WTC11 (cell line): ENCODE results near the gene MZT2B. TPM values are rescaled to one million over a fixed set of nuclear protein-coding genes. Genes with fewer than 3 reads are reported as not detected.
"Not testable (repeated sequence)": the region's sequence is repeated elsewhere in the genome, so short reads cannot be mapped to it uniquely, and the experiment has no call there.

Experiments used
- ATAC-seq: fragments of 200-7000 bp; cut with Tn5 transposase; 2 replicates; pipeline ENCODE4 v1.10.0; 2021; ENCODE audit warnings: mild to moderate bottlenecking, moderate library complexity
- CTCF ChIA-PET: fragments of 300-600 bp; sonication (Branson Sonifier 250); formaldehyde crosslinking; loops from one replicate; lab custom pipeline; 2021; ENCODE audit warnings: antibody characterized with exemption; lab: Charles Lee
- POLR2A ChIA-PET: fragments of 350-600 bp; sonication (Branson Sonifier 250); formaldehyde crosslinking; loops from one replicate; lab custom pipeline; 2021; ENCODE audit warnings: antibody characterized with exemption; lab: Charles Lee
- DNase-seq: peaks from one replicate; pipeline ENCODE4 v3.0.0; 2021; ENCODE audit warnings: low spot score
- H3K27ac Mint-ChIP-seq: 2 replicates; pipeline ENCODE4 v1.8.0; 2021; ENCODE audit warnings: mixed read lengths
- H3K27me3 Mint-ChIP-seq: 2 replicates; pipeline ENCODE4 v1.8.0; 2021; ENCODE audit warnings: low read depth, mild to moderate bottlenecking, moderate library complexity, mixed read lengths
- H3K36me3 Mint-ChIP-seq: 2 replicates; pipeline ENCODE4 v1.8.0; 2021; ENCODE audit warnings: mixed read lengths
- H3K4me1 Mint-ChIP-seq: 2 replicates; pipeline ENCODE4 v1.8.0; 2022; ENCODE audit warnings: mixed read lengths
- H3K4me3 Mint-ChIP-seq: 2 replicates; pipeline ENCODE4 v1.8.0; 2021; ENCODE audit warnings: mild to moderate bottlenecking, moderate library complexity, mixed read lengths
- H3K9me3 Mint-ChIP-seq: 2 replicates; pipeline ENCODE4 v1.8.0; 2021; ENCODE audit warnings: mixed read lengths
- ATF3 ChIP-seq: sonication (generic); formaldehyde crosslinking; conservative IDR thresholded peaks from 2 replicates; pipeline ENCODE4 v1.8.1; 2022; ENCODE audit warnings: mild to moderate bottlenecking, missing genetic modification reagents
- E2F5 ChIP-seq: sonication (generic); formaldehyde crosslinking; IDR thresholded peaks from 2 replicates; pipeline ENCODE4 v1.8.1; 2022; ENCODE audit warnings: mild to moderate bottlenecking, moderate library complexity, missing genetic modification reagents
- HMGA2 ChIP-seq: fragments of 250-450 bp; sonication (Bioruptor Pico); IDR thresholded peaks from 2 replicates; pipeline ENCODE4 v1.4.0; 2021; ENCODE audit warnings: mild to moderate bottlenecking, moderate library complexity
- IRF1 ChIP-seq: sonication (generic); formaldehyde crosslinking; IDR thresholded peaks from 2 replicates; pipeline ENCODE4 v1.8.0; 2023; ENCODE audit warnings: missing genetic modification reagents
- MAX ChIP-seq: sonication (generic); formaldehyde crosslinking; IDR thresholded peaks from 2 replicates; pipeline ENCODE4 v1.8.0; 2022; ENCODE audit warnings: mild to moderate bottlenecking, missing genetic modification reagents
- MYBL2 ChIP-seq: sonication (generic); formaldehyde crosslinking; IDR thresholded peaks from 2 replicates; pipeline ENCODE4 v1.8.1; 2023; ENCODE audit warnings: mild to moderate bottlenecking, moderate library complexity, missing genetic modification reagents
- SMAD4 ChIP-seq: sonication (generic); formaldehyde crosslinking; IDR thresholded peaks from 2 replicates; pipeline ENCODE4 v1.8.0; 2022; ENCODE audit warnings: mild to moderate bottlenecking, missing genetic modification reagents
- TCF7 ChIP-seq: sonication (generic); formaldehyde crosslinking; IDR thresholded peaks from 2 replicates; pipeline ENCODE4 v1.8.0; 2022; ENCODE audit warnings: mild to moderate bottlenecking, low read depth, missing genetic modification reagents, moderate library complexity
- USF1 ChIP-seq: sonication (generic); formaldehyde crosslinking; IDR thresholded peaks from 2 replicates; pipeline ENCODE4 v1.8.0; 2022; ENCODE audit warnings: mild to moderate bottlenecking, missing genetic modification reagents
- ZMAT4 ChIP-seq: fragments of 250-450 bp; sonication (Bioruptor Pico); IDR thresholded peaks from 2 replicates; pipeline ENCODE4 v1.9.0; 2021; ENCODE audit warnings: mild to moderate bottlenecking
- ZNF121 ChIP-seq: sonication (generic); formaldehyde crosslinking; IDR thresholded peaks from 2 replicates; pipeline ENCODE4 v1.8.0; 2023; ENCODE audit warnings: missing genetic modification reagents
- ZNF219 ChIP-seq: sonication (generic); formaldehyde crosslinking; IDR thresholded peaks from 2 replicates; pipeline ENCODE4 v1.8.0; 2023; ENCODE audit warnings: missing genetic modification reagents, mild to moderate bottlenecking, borderline replicate concordance
- total RNA-seq: library from RNA; stranded (reverse); gene quantifications from 3 replicates; pipeline ENCODE4 v1.2.3, GENCODE V29; 2021

Gene MZT2B
- total RNA-seq, 1 experiment from 2014 or later = 183 TPM

GRCh38 chr2:130230907-130231306 lies 48.8 kb downstream of the MZT2B start:
- H3K27ac Mint-ChIP-seq, H3K4me1 Mint-ChIP-seq, ATAC-seq, H3K27me3 Mint-ChIP-seq, POLR2A ChIA-PET, H3K4me3 Mint-ChIP-seq, CTCF ChIA-PET, H3K9me3 Mint-ChIP-seq, DNase-seq, H3K36me3 Mint-ChIP-seq: not testable (repeated sequence)

GRCh38 chr2:130231656-130232055 lies 49.6 kb downstream of the MZT2B start:
- no peak overlapping the region for H3K4me3 Mint-ChIP-seq
- H3K9me3 Mint-ChIP-seq = peaks cover 2% of the 10 kb centered on the region
- DNase-seq = no peak
- POLR2A ChIA-PET = no interaction called here
- H3K27me3 Mint-ChIP-seq = no peaks in the 10 kb centered on the region; the same call in 1 of the 2 replicates
- TF ChIP-seq ATF3 (no peak), ZMAT4 (no peak), TCF7 (CRISPR knock-in tag) (no peak), IRF1 (CRISPR knock-in tag) (no peak), USF1 (no peak), ZNF121 (no peak), MAX (CRISPR knock-in tag) (no peak), ZNF219 (CRISPR knock-in tag) (no peak), E2F5 (CRISPR knock-in tag) (no peak), MYBL2 (CRISPR knock-in tag) (no peak), HMGA2 (CRISPR knock-in tag) (no peak), SMAD4 (CRISPR knock-in tag) (no peak)
- H3K27ac Mint-ChIP-seq = no peak overlapping the region
- 0 out of 2 replicates have a peak, but pooled peaks cover 3% of the 10 kb centered on the region for H3K4me1 Mint-ChIP-seq
- CTCF ChIA-PET = no interaction called here
- no peaks in the 10 kb centered on the region for H3K36me3 Mint-ChIP-seq
- no peak; the same call in 1 of the 2 replicates for ATAC-seq

GRCh38 chr2:130233066-130233465 lies 51.0 kb downstream of the MZT2B start:
- H3K9me3 Mint-ChIP-seq, DNase-seq, CTCF ChIA-PET, H3K4me1 Mint-ChIP-seq, ATAC-seq, POLR2A ChIA-PET, H3K36me3 Mint-ChIP-seq, H3K27me3 Mint-ChIP-seq, H3K27ac Mint-ChIP-seq, H3K4me3 Mint-ChIP-seq: not testable (repeated sequence)

- DNase-seq, H3K27me3 Mint-ChIP-seq, ATAC-seq, H3K4me3 Mint-ChIP-seq, POLR2A ChIA-PET, CTCF ChIA-PET, H3K4me1 Mint-ChIP-seq, H3K36me3 Mint-ChIP-seq, H3K9me3 Mint-ChIP-seq, H3K27ac Mint-ChIP-seq: not testable (repeated sequence)
Measured at GRCh38 chr2:130239581-130239980, 57.5 kb downstream of the MZT2B start.

Other genes starting within 250 kb of the MZT2B start
- 0.07 to 0.09 TPM (median 0.07 TPM) in 3 replicates for gene RAB6C, start 202.6 kb upstream of the MZT2B start, total RNA-seq
- 10.5 to 13.6 TPM (median 13.3 TPM) in 3 replicates for gene POTEF, start 53.0 kb upstream of the MZT2B start, total RNA-seq
- 2.8 to 5.4 TPM (median 3.4 TPM) in 3 replicates for gene CCDC74B, start 37.1 kb upstream of the MZT2B start, total RNA-seq
- 76.7 to 95.8 TPM (median 81.1 TPM) in 3 replicates for gene SMPD4, start 660 bp upstream of the MZT2B start, total RNA-seq
- 0.18 TPM in 1 of 3 replicates, not detected in the others for gene TUBA3E, start 16.2 kb downstream of the MZT2B start, total RNA-seq
- gene IMP4, start 160.6 kb downstream of the MZT2B start, total RNA-seq = 80.4 to 89.2 TPM (median 85.2 TPM) in 3 replicates
- 15.7 to 21.8 TPM (median 21.0 TPM) in 3 replicates for gene PTPN18, start 173.8 kb downstream of the MZT2B start, total RNA-seq